Liver (tissue), 3 donors: Measurements from ENCODE around the gene COL27A1.

Experiments used
- ATF3 ChIP-seq: IDR thresholded peaks from 2 replicates; pipeline ENCODE4 v1.6.1; 2016; ENCODE audit warnings: antibody characterized with exemption
- CTCF ChIP-seq: fragments of 150-350 bp; IDR thresholded peaks from 2 replicates; pipeline ENCODE4 v1.5.1; 2017; ENCODE audit warnings: improper control_type of control experiment, low read depth, low read length; ENCODE audit not compliant: missing input control
- EGR1 ChIP-seq, 2 donors: IDR thresholded peaks; 2 replicates each; pipeline ENCODE4 v1.6.1; 2016 to 2018; ENCODE audit warnings: antibody characterized with exemption in 2 of 2, low read depth in 2 of 2
- HNF4G ChIP-seq: IDR thresholded peaks from 2 replicates; pipeline ENCODE4 v1.6.1; 2016; ENCODE audit warnings: antibody characterized with exemption
- JUND ChIP-seq, 2 donors: IDR thresholded peaks; 2 replicates each; pipeline ENCODE4 v1.6.1; 2016; ENCODE audit warnings: antibody characterized with exemption in 2 of 2
- MAX ChIP-seq: IDR thresholded peaks from 2 replicates; pipeline ENCODE4 v1.6.1; 2016; ENCODE audit warnings: antibody characterized with exemption
- NR2F2 ChIP-seq: IDR thresholded peaks from 2 replicates; pipeline ENCODE4 v1.6.1; 2016; ENCODE audit warnings: antibody characterized with exemption
- REST ChIP-seq: IDR thresholded peaks from 2 replicates; pipeline ENCODE4 v1.6.1; 2016; ENCODE audit warnings: antibody characterized with exemption, mild to moderate bottlenecking
- TAF1 ChIP-seq: conservative IDR thresholded peaks from 2 replicates; pipeline ENCODE4 v1.6.1; 2016; ENCODE audit warnings: antibody characterized with exemption, mild to moderate bottlenecking
- YY1 ChIP-seq: IDR thresholded peaks from 2 replicates; pipeline ENCODE4 v1.6.1; 2016; ENCODE audit warnings: antibody characterized with exemption, mild to moderate bottlenecking
- donor health status: healthy.
- donor health status: healthy.

- no peak for TF ChIP-seq CTCF
- no peak for TF ChIP-seq YY1
- TF ChIP-seq HNF4G: no peak
- no peak for TF ChIP-seq TAF1
- TF ChIP-seq REST: no peak
- TF ChIP-seq ATF3: no peak
- no peak for TF ChIP-seq MAX
- TF ChIP-seq NR2F2: no peak
- TF ChIP-seq EGR1 (IDR thresholded peaks at IDR 0.05; ENCODE audit: low read depth in 2 of 2): no peak
- TF ChIP-seq JUND (IDR thresholded peaks at IDR 0.05): no peak
These were observed 39.6 kb upstream of the COL27A1 start for GRCh38 chr9:114115654-114116125.
